Stimulated activated naive CD8-positive, alpha-beta T cell treated with anti-CD3 and anti-CD28 coated beads, Interleukin-15, Interleukin-2, amounts not matched to agents 100 U/mL and 50 U/mL, for 24 hours (primary cell): ENCODE measurements around the gene CD300A.

Experiments
- ATAC-seq: fragments of 150-1000 bp; cut with Tn5 transposase; one replicate; pipeline ENCODE4 v1.10.0; 2021
- DNase-seq: peaks from one replicate; pipeline ENCODE4 v3.0.0; 2021

CD300A gene

DNA sequence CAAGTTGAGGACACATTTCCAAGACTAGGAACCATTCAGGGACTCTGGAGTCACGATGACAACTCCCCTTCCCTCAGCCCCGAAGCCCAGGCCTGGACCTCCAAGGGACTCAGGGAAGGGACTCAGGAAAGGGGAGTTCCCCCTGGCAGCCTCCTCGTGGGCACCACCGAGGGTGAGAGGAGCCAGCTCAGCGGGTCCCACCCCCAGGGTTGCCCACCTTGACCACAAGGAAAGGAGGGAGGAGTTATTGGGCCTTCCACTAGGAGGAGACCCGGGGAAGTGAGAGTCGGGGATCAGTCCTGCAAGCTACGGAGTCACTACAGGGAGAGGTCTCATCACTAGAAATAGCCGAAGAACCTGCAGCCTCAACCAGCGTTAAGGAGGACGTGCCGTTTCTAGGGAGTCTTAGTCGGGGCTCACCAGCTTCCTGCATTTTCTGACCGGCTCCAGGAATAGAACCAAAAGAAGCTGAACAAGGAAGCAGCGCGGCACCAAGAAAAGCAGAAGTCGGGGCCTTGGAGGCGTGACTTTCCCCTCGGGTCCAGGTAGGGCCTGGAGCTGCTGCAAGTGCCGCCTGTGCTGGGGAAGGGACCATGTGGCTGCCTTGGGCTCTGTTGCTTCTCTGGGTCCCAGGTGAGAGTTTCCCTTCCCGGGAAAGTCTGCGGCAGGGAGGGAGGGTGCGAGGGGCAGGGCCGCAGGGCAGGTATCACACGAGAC lies at the start of gene CD300A:
TSS of gene CD300A (plus strand) at position 524 of the 717 bp plus-strand sequence. CDS start at position 594, 70 bp downstream.
- DNase-seq, result peak; percentile 51
- peak; percentile 8 for ATAC-seq

DNA sequence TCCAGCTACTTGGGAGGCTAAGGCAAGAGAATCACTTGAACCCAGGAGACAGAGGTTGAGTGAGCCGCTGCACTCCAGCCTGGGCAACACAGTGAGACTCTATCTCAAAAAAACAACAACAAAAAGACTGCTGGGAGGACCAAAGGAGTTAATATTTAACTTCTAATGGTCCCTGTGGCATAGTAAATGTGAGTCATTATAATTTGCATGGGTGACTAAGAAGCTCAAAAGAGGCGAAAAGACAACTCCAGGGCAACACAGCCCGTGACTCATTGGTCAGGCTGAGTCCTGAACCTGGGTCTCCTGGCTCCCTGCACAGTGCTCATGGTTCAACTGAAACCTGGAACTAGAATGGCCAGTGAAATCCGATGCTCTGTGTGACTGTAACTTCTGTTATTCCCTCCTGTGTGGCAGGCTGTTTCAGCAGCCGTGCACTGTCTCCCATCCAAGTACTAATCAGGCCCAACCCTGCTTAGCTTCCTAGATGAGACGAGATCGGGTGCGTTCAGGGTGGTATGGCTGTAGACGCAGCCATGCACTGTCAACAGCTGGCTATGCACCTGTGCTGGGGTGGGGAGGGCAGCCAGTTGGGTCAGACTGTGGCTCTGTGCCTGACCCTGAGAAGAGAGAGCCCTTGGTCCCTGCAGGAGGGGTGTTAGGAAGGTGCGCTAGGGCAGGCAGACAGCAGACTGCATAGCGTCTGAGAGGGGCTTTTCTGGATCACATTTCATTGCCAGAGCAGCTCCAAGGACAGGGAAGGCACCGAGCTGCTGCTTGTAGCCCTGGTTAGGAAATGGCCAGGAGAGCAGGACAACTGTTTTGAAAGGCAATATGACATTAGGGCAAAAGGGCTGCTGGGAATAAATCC lies 49.0 kb upstream of the CD300A start:
- ATAC-seq (peak; percentile 89), DNase-seq (peak; percentile 22)

DNA sequence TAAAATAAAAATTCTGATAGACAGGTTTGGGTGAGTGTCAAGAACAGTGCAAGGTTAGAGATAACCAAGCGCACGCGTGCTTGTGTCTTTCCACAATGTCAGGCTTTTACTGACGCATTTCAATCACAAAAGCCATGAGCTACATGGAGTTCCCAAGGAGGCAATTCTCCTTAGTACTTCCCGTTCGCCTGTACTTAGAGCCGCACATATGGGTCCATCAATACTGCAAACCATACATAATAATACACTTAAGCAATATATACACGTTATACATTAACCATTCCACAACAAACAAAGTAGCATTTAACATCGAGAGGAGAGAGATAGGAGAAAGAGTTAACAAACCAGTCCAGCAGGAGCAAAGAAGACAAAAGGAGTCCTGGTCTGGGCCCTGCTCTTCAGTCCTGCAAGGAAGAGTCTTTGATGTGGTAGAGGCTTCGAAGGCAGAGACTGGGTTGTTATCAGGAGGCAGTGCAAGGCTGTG lies 46.5 kb upstream of the CD300A start:
- DNase-seq (no peak), ATAC-seq (no peak)

DNA sequence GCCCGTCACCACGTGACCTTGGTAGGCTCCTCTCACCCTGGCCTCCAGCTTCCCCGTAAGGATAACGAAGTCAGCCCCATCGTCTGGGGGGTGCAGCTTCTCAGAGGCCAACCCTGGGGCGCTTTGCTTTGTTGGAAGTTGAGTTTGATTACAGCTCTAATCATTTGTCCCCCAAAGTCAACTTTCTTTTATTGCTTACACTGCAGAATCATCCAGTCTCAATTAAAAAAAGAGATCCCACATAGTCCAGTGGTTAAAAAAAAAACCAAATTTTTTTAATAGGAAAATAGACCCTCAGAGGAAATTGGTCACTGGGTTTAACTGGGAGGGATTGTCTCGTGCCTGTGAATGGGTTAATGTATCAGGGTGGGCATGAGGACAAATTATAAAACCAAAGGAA lies 42.3 kb upstream of the CD300A start:
- ATAC-seq (no peak), DNase-seq (no peak)

DNA sequence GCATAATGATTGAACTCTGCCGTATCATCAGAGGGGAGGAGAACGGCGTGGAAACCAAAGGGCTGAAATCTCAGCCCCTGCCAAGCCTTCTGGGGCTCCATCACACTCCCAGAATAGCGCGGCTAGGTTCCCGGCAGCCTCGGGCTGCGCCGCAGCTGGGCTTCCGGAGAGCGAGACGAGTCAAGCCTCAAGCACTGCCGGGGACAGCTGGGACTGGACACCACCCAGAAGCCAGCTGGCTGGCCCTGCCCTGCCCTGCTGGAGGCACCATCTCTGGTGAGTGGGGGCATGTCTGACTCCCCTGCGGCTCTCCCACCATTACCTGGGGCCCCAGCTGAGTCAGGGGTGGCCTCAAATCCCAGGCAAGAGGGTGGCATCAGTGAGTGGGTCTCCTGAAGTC lies 41.8 kb upstream of the CD300A start:
- DNase-seq (no peak), ATAC-seq (no peak)

DNA sequence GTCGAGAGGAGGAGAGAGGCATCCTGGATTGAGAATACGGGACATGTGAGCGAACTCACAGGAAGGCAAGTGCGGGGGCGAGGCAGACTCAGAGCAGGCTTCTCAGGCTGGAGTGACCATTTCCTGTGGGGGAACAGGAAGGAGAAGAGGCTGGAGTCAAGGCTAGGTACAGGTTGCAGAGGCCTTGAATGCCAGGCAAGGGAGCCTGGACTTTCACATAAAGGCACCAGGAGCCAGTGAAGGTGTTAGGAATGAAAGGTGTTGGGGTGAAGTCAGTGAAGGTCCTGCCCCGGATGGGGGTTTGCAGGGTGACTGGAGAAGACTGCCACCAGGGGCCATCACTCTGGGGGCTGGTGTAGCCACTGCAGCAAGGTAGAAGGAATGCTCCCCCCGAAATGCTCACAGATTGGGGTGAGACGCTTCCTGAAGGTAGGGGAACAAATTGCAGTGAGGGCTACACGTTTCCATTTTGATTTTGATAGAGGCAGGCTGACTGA lies 39.8 kb upstream of the CD300A start:
- ATAC-seq, result no peak
- DNase-seq, result no peak

DNA sequence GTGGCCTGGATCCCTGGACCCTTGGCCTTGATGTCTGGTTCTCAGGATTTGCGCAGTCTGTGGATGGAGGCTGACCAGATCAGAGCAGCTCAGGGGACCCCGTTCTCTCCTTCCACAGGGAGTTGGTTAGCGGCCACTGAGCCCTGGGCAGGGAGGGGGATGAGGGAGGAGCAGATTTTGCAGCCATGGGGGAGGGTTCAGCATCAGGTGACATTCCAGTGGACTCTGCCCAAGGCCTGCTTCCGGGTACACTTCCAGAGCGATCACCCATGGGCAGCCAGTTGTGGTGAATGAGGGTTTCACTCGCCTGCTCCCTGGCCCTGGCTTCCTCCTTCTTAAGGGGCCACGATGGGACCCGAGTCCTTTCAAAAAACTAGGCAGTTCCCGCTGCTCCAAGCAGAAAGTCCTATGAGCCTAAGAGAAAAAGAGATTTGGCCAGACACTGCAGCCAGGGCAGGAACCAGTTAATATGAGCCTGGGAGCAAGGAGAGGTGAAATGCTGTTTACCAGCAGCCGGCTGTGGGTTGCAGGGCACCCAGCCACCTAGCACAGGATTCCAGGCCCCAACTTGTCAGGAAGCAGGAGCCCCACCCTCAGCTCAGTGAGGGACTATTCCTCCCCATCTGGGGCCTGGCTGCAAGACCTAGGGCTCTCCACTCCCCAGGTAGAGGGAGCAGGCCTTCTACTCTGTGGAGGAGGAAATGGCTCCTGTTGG lies 39.2 kb upstream of the CD300A start:
- ATAC-seq (no peak), DNase-seq (no peak)

DNA sequence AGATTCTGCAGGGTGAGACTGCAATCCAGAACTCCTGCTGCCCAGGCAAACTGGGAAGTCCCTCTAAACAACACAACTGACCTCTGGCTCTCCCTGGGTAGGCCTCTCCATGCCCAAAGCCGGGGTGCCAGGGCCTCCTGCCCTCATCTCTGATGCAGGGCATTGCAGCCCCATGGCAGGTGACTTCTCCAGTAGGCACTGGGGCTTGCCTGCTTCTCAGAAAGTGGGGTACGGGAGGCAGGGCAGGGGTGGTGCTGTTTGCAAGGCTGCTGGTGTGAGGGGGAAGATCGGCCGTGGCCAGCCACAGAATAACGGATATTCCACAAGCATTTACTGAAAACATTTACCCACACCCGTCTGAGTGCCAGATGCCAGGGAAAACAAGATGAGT lies 38.7 kb upstream of the CD300A start:
- ATAC-seq, result no peak
- no peak for DNase-seq

DNA sequence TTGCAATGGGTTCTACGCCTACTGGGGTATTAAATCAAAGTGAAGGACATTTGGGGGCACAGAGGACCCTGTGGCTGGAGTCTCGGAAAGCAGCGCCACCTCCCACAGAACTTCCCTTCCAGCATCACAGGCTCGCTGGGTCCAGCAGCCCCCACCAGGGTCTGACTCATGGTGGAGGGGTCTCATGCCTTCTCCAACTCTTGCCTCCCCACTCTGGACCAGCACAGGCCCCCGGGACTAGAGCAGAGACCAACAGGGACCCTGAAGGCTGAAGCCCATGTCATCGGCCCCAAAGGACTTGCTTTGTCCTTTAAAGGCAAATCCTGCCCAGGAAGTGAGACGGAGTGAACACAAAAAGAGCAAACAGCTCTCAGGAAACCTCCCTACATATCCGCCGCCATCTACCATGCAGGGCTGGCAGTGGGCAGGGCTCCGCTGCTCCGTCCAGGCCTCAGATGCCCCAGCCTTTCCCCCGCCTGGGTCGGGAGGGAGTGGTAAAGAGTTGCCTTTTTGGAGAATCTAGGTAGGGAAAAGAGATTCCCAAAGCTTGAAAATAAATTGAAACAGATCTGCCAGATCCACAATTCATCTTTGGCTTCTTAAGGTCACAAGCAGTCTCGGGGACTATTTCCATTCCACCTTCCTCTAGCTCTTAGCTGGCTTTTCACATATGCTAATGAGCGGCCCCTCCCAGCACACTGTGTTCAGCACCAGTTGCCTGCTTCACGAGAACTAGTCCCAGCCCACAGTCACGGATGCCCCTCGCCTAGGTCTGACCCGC lies 36.6 kb upstream of the CD300A start:
- no peak for ATAC-seq
- DNase-seq, result no peak

DNA sequence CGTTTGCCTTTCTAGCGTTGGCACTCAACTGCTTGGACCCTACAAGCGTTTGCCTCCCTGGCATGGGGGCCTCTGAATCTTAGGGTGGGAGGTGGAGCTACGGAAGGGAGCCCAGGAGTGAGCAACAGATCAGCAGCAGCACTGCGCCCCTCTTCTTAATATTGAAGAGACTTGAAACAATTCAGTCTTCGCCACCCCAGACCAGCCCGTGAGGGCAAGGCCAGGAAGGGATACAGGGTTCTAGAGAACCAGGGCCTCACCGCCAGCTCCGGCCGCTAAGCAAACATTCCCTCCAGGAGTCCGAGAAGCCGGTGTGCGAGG lies 36.1 kb upstream of the CD300A start:
- ATAC-seq (peak; percentile 5), DNase-seq (no peak)

DNA sequence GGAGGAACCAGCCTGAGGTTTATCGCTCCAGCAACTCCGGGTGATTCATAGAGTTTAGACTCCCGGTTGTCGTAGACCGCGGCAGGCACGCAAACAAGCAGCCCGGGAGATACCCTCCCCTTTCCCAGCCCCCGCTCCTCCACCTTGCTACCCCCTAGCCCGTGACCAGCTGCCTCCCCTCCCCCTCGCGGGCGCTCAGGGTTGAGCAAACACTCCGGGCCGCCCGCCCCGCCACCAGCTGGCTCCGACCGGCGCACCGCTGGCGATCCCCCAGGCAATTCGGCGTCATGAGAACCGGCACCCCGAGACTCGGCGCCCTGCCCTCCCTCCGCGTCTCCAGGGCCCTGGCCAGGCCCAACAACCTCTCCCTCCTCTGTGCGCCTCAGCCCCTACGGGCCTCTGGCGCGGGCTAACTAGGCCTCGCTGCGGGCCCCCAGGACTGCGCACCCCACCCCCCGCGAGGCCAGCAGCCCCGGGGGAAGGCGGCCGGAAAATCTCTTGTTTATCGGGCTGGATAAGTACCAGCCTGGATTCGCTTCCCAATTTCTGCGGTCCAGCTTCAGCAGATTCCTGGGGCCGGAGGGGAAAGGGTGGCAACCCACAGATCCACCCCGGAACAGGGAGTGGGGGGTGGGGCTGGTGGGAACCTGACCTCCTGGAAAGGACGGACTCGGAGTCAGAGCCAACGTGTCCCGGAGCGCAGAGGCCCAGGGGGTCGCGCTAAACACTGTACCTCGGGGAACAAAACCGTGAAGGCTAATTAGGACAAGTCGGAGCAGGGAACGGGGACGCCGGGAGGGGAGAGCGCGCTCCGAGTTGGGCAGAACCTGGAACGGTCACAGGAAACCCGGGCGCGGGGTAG lies 35.5 kb upstream of the CD300A start:
- DNase-seq (peak; percentile 48), ATAC-seq (peak; percentile 47)

DNA sequence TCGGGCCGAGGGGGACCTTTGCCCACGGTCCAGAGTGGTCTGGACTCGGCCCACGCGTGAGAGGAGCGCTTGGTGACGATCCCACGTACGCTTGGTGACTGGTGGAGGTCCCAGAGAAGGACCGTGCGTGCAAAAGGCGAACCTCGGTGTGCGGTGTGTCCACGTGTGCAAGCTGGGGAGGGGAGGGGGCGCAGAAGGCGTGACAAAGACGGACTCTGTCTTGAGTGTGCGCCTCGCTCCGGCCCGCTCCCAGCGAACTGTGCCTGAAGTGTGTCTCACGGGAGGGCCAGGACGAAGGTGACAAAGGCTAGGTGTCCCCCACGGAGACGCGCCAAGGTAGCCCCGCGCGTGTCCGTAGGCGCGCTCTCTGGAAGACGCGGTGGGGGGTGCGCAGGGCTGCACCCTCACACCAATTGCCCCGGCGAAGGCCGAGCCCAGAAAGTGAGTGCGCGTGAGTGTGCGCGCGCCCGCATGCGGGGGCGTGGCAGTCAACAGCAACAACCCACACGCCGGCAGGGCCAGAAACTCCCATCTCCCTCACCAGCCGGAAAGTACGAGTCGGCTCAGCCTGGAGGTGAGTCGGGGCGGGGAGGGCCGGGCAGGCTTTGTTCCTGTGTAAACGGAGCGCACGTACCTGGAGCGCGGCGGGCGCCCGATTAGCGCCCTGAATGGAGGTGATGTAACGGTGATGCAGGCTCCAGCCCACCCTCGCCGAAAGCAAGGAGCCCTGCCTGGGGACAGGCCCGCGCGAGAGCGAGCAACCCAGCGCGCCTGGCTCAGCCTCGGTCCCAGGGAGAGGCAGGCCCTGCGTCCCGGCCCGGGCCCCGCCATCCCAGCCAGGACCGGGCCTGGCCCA lies 34.6 kb upstream of the CD300A start, which contains the start of gene GPRC5C:
TSS of gene GPRC5C (plus strand) at position 521 of the 856 bp plus-strand sequence. CDS start 7,689 bp downstream, outside the sequence.
- DNase-seq (peak; percentile 66), ATAC-seq (peak; percentile 65)

DNA sequence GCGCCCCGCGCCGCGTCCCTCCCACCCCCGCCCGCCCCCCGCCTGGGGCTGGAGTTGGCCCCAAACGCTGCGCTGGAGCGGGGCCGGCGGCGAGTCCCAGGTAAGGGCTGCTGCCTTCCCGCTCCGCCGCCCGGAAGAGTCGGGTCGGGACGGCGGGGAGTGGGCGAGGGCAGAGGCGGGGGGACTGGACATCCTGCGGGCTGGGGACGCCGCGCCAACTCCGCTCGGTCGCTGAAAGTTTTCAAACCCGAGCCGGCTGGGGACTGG lies 34.1 kb upstream of the CD300A start:
- DNase-seq (no peak), ATAC-seq (no peak)

DNA sequence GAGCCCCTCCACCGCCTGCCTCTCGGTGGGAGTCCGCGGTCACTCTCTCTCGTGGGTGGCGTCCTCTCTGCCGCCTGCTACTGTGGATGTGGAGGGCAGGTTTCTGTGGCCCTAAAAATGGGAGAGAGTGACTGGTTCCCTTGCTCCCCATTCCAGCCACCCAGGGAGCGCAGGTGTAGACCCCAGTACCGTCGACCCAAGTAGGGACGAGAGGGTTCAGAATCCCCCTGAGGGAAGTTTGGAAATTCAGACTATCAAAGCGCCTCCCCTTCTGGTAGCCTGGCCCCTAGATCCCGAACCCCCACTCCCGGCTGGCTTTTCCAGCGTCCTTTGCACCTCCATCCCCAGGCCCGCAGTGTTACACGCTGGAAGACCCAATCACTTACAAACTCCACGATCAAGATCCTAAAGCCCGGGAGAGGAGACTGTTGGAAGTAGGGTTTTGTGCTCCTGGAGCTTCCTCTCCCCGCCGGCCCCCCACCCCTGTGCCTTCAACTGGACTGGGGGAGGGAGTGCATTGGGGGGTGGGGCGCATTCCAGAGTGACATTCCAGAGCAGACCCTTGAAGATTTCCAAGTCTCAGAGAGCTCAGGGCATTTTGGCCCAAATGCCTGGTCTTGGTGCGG lies 33.6 kb upstream of the CD300A start:
- DNase-seq, result no peak
- no peak for ATAC-seq

DNA sequence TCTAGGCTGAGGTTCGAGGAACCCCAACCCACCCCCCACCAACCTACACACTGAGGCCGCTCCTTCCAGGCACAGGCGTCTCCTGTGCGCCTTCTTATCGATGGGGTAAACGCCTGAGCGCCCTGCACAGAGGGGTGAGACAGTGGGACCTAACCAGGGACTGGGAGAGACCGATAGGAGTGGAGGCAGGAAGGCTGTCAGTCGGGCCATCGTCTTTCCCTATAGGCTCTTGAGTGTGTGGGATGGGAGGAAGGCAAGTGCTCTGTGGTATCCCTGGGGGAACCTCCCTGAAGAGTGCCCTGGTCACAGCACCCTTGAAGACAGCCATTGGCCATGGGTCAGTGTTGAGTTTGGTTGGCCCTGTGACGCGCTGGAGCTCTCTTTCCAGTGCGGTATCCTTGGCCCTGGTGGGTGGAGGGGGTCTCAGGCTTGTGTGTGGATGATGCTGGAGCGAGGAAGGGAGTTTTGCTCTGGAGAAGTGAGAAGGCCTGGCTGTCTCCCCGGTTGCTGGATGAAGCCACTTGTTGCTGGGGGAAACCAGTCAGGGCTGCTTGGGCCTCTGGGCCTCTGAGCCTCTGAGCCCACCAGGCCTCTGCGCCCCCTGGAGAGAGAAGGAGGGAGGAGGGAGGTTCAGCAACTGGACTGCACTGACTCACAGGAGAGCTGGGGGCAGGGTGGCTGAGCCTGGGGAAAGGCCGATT lies 32.9 kb upstream of the CD300A start:
- no peak for DNase-seq
- ATAC-seq, result no peak

DNA sequence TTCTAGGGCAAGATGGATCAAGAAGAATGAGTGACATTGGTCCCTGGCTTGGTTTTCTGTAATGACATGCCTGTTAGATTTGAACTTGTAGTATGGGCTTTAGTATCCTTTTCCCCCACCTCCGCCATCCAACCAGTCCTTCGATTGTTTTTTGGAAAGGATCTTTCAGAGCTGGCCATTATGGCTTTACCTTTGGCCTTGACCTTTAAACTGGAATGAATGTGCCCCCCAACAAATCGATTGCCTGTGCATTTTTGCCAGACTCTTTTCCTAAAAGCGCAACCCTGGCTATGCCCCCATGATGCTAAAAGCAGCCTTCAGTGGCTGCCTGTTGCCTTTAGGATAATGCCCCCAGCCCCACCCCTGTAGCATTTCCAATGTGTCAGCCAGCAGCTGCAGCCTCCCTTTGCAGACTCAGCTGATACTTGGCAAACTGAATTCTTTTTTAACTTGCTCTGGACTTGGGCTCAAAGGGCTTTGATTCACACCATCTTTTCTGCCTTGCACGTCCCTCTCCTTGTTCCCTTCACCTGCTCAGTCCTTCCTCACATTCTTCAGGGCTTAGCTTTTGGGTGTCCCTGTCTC lies 30.6 kb upstream of the CD300A start:
- ATAC-seq (no peak), DNase-seq (no peak)

DNA sequence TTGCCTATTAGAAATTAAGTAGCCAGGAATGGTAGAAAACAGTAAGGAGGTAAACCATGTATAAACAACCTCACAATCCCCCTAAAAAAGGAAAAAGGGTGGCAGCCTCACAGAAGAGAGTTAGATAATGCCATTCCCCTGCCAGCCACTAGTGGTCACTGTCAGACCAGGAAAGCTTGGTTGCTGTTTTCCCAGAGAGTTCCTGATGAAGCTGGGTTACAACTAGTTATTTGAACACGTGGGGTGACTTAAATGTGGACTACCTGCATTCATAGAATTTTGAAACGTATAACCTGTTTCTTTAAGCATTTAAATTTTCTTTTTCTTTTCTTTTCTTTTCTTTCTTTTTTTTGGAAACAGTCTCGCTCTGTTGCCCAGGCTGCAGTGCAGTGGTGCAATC lies 28.7 kb upstream of the CD300A start:
- no peak for ATAC-seq
- peak; percentile 37 for DNase-seq
